ENCODE measurements around the gene PFN1.

The PFN1 gene

GRCh38 chr17:4947010-4947410 lies 1.3 kb downstream of the PFN1 start:
- Histone ChIP-seq H3F3A (ENCODE audit: insufficient read depth, low read length) (peaks cover 18% of the 10 kb centered on the region), H3K27me3 (ENCODE audit: insufficient read depth, low read length) (no peaks in the 10 kb centered on the region), H3K4me1 (ENCODE audit: insufficient read depth, low read length, severe bottlenecking) (peaks cover 66% of the 10 kb centered on the region), H2AFZ (ENCODE audit: low read length) (no peak overlapping the region), H3K4me3 (ENCODE audit: low read depth, low read length, poor library complexity, severe bottlenecking) (peak overlapping the region; percentile 84), H3K27ac (ENCODE audit: low read depth, low read length, poor library complexity, severe bottlenecking) (peak overlapping the region; percentile 100), H3K79me2 (ENCODE audit: insufficient read depth, low read length) (peaks cover 9% of the 10 kb centered on the region), H3K9me3 (ENCODE audit: low read length) (no peaks in the 10 kb centered on the region), H4K20me1 (ENCODE audit: insufficient read depth, low read length) (no peaks in the 10 kb centered on the region), H3K9me2 (ENCODE audit: low read depth, low read length) (no peaks in the 10 kb centered on the region), H3K4me2 (ENCODE audit: low read length) (peak overlapping the region; percentile 75), H3K9ac (ENCODE audit: low read length) (peak overlapping the region; percentile 92), H3K36me3 (ENCODE audit: insufficient read depth, low read length) (peaks cover 60% of the 10 kb centered on the region)
- no peak for TF ChIP-seq CTCF (IDR thresholded peaks at IDR 0.05; ENCODE audit: low read length)
- TF ChIP-seq EZH2 (IDR thresholded peaks at IDR 0.05; ENCODE audit: borderline replicate concordance, low read length): no peak

GRCh38 chr17:4946312-4946976 lies 1.9 kb downstream of the PFN1 start:
- Histone ChIP-seq H3K4me3 (ENCODE audit: low read depth, low read length, poor library complexity, severe bottlenecking) (peak overlapping the region; percentile 84), H3K27ac (ENCODE audit: low read depth, low read length, poor library complexity, severe bottlenecking) (peak overlapping the region; percentile 100), H2AFZ (ENCODE audit: low read length) (no peak overlapping the region), H3K4me2 (ENCODE audit: low read length) (peak overlapping the region; percentile 75), H3K9me2 (ENCODE audit: low read depth, low read length) (no peaks in the 10 kb centered on the region), H3K9ac (ENCODE audit: low read length) (peak overlapping the region; percentile 92), H3K36me3 (ENCODE audit: insufficient read depth, low read length) (peaks cover 65% of the 10 kb centered on the region), H3F3A (ENCODE audit: insufficient read depth, low read length) (peaks cover 18% of the 10 kb centered on the region), H3K9me3 (ENCODE audit: low read length) (no peaks in the 10 kb centered on the region), H3K4me1 (ENCODE audit: insufficient read depth, low read length, severe bottlenecking) (peaks cover 71% of the 10 kb centered on the region), H3K27me3 (ENCODE audit: insufficient read depth, low read length) (no peaks in the 10 kb centered on the region), H4K20me1 (ENCODE audit: insufficient read depth, low read length) (no peaks in the 10 kb centered on the region), H3K79me2 (ENCODE audit: insufficient read depth, low read length) (peaks cover 9% of the 10 kb centered on the region)
- TF ChIP-seq CTCF (IDR thresholded peaks at IDR 0.05; ENCODE audit: low read length) (no peak), EZH2 (IDR thresholded peaks at IDR 0.05; ENCODE audit: borderline replicate concordance, low read length) (no peak)

GRCh38 chr17:4945944-4946280 lies 2.4 kb downstream of the PFN1 start:
- H3K79me2 ChIP-seq (ENCODE audit: insufficient read depth, low read length): peaks cover 13% of the 10 kb centered on the region
- peaks cover 73% of the 10 kb centered on the region for H3K4me1 ChIP-seq (ENCODE audit: insufficient read depth, low read length, severe bottlenecking)
- no peak for TF ChIP-seq CTCF (IDR thresholded peaks at IDR 0.05; ENCODE audit: low read length)
- no peak for TF ChIP-seq EZH2 (IDR thresholded peaks at IDR 0.05; ENCODE audit: borderline replicate concordance, low read length)
- H3K36me3 ChIP-seq (ENCODE audit: insufficient read depth, low read length): peaks cover 67% of the 10 kb centered on the region
- H3K9me2 ChIP-seq (ENCODE audit: low read depth, low read length): no peaks in the 10 kb centered on the region
- peak overlapping the region; percentile 92 for H3K9ac ChIP-seq (ENCODE audit: low read length)
- H3K9me3 ChIP-seq (ENCODE audit: low read length): no peaks in the 10 kb centered on the region
- H4K20me1 ChIP-seq (ENCODE audit: insufficient read depth, low read length): no peaks in the 10 kb centered on the region
- peak overlapping the region; percentile 84 for H3K4me3 ChIP-seq (ENCODE audit: low read depth, low read length, poor library complexity, severe bottlenecking)
- peak overlapping the region; percentile 75 for H3K4me2 ChIP-seq (ENCODE audit: low read length)
- H2AFZ ChIP-seq (ENCODE audit: low read length): no peak overlapping the region
- no peaks in the 10 kb centered on the region for H3K27me3 ChIP-seq (ENCODE audit: insufficient read depth, low read length)
- H3F3A ChIP-seq (ENCODE audit: insufficient read depth, low read length): peaks cover 18% of the 10 kb centered on the region
- peak overlapping the region; percentile 100 for H3K27ac ChIP-seq (ENCODE audit: low read depth, low read length, poor library complexity, severe bottlenecking)

All from OCI-LY1 (cell line).